ENCODE results near the gene ULK4.
"Not testable (repeated sequence)": the region's sequence is repeated elsewhere in the genome, so short reads cannot be mapped to it uniquely, and the experiment has no call there.

GRCh38 chr3:41983091-41983490 lies 21.2 kb upstream of the ULK4 start:
- not testable (repeated sequence) for TF ChIP-seq CTCF, POLR2A (IDR thresholded peaks at IDR 0.05)
